Liver (tissue), 9 donors: ENCODE measurements around the gene MLLT3. TPM values are rescaled to one million over a fixed set of nuclear protein-coding genes. Genes with fewer than 3 reads are reported as not detected.

ENCODE experiments used
- DNase-seq: peaks from one replicate; pipeline ENCODE4 v3.0.0-alpha.2; 2017; ENCODE audit warnings: low spot score
- H3K27ac ChIP-seq, 2 donors: one replicate each; pipeline ENCODE4 v1.7.0; 2013; ENCODE audit warnings: inconsistent platforms in 2 of 2, low read length in 2 of 2, control low read depth in 1 of 2, low read depth in 1 of 2, mild to moderate bottlenecking in 1 of 2
- H3K27me3 ChIP-seq, 4 donors: one replicate each; pipeline versions ENCODE4 v1.6.1 to v1.7.0; 2013; ENCODE audit warnings: low read length in 3 of 4, inconsistent platforms in 1 of 4, mild to moderate bottlenecking in 1 of 4, moderate library complexity in 1 of 4; ENCODE audit not compliant: control insufficient read depth in 4 of 4, insufficient read depth in 4 of 4
- H3K36me3 ChIP-seq, 4 donors: one replicate each; pipeline versions ENCODE4 v1.6.1 to v1.7.0; 2013; ENCODE audit warnings: low read length in 3 of 4, mild to moderate bottlenecking in 3 of 4, low read depth in 1 of 4, moderate library complexity in 1 of 4; ENCODE audit not compliant: control insufficient read depth in 4 of 4, insufficient read depth in 3 of 4
- H3K4me1 ChIP-seq, 4 donors: one replicate each; pipeline versions ENCODE4 v1.6.1 to v1.7.0; 2013; ENCODE audit warnings: low read length in 3 of 4, mild to moderate bottlenecking in 3 of 4, moderate library complexity in 1 of 4; ENCODE audit not compliant: control insufficient read depth in 4 of 4, insufficient read depth in 4 of 4
- H3K4me3 ChIP-seq, 3 donors: one replicate each; pipeline versions ENCODE4 v1.6.1 to v1.7.0; 2013; ENCODE audit warnings: low read length in 3 of 3, control low read depth in 1 of 3, low read depth in 1 of 3, mild to moderate bottlenecking in 1 of 3
- H3K9ac ChIP-seq, 2 donors: one replicate each; pipeline ENCODE4 v1.7.0; 2013; ENCODE audit warnings: low read length in 2 of 2, mild to moderate bottlenecking in 2 of 2, moderate library complexity in 2 of 2, control low read depth in 1 of 2, low read depth in 1 of 2
- H3K9me3 ChIP-seq, 4 donors: one replicate each; pipeline versions ENCODE4 v1.6.1 to v1.7.0; 2013; ENCODE audit warnings: low read length in 3 of 4; ENCODE audit not compliant: control insufficient read depth in 4 of 4
- ATF3 ChIP-seq: IDR thresholded peaks from 2 replicates; pipeline ENCODE4 v1.6.1; 2016; ENCODE audit warnings: antibody characterized with exemption
- CTCF ChIP-seq: fragments of 150-350 bp; IDR thresholded peaks from 2 replicates; pipeline ENCODE4 v1.5.1; 2017; ENCODE audit warnings: improper control_type of control experiment, low read depth, low read length; ENCODE audit not compliant: missing input control
- EGR1 ChIP-seq, 2 donors: IDR thresholded peaks; 2 replicates each; pipeline ENCODE4 v1.6.1; 2016 to 2018; ENCODE audit warnings: antibody characterized with exemption in 2 of 2, low read depth in 2 of 2
- FOXA1 ChIP-seq: IDR thresholded peaks from 2 replicates; pipeline ENCODE4 v1.6.1; 2016; ENCODE audit warnings: antibody characterized with exemption
- FOXA2 ChIP-seq: IDR thresholded peaks from 2 replicates; pipeline ENCODE4 v1.6.1; 2016; ENCODE audit warnings: antibody characterized with exemption
- GABPA ChIP-seq, 2 donors: IDR thresholded peaks in 1 of 2; conservative IDR thresholded peaks in 1 of 2; 2 replicates each; pipeline ENCODE4 v1.6.1; 2016; ENCODE audit warnings: antibody characterized with exemption in 2 of 2, mild to moderate bottlenecking in 1 of 2, moderate library complexity in 1 of 2
- HNF4A ChIP-seq, 2 donors: conservative IDR thresholded peaks; 2 replicates each; pipeline ENCODE4 v1.6.1; 2016; ENCODE audit warnings: antibody characterized with exemption in 2 of 2, mild to moderate bottlenecking in 2 of 2
- HNF4G ChIP-seq: IDR thresholded peaks from 2 replicates; pipeline ENCODE4 v1.6.1; 2016; ENCODE audit warnings: antibody characterized with exemption
- JUND ChIP-seq, 2 donors: IDR thresholded peaks; 2 replicates each; pipeline ENCODE4 v1.6.1; 2016; ENCODE audit warnings: antibody characterized with exemption in 2 of 2
- MAX ChIP-seq: IDR thresholded peaks from 2 replicates; pipeline ENCODE4 v1.6.1; 2016; ENCODE audit warnings: antibody characterized with exemption
- NR2F2 ChIP-seq: IDR thresholded peaks from 2 replicates; pipeline ENCODE4 v1.6.1; 2016; ENCODE audit warnings: antibody characterized with exemption
- RAD21 ChIP-seq, 2 donors: IDR thresholded peaks; 2 replicates each; pipeline ENCODE4 v1.6.1; 2016; ENCODE audit warnings: antibody characterized with exemption in 2 of 2, mild to moderate bottlenecking in 2 of 2
- RXRA ChIP-seq, 2 donors: IDR thresholded peaks; 2 replicates each; pipeline ENCODE4 v1.6.1; 2017 to 2018; ENCODE audit warnings: antibody characterized with exemption in 2 of 2, mild to moderate bottlenecking in 1 of 2
- SP1 ChIP-seq: IDR thresholded peaks from 2 replicates; pipeline ENCODE4 v1.6.1; 2018; ENCODE audit warnings: antibody characterized with exemption, mild to moderate bottlenecking
- TAF1 ChIP-seq: conservative IDR thresholded peaks from 2 replicates; pipeline ENCODE4 v1.6.1; 2016; ENCODE audit warnings: antibody characterized with exemption, mild to moderate bottlenecking
- YY1 ChIP-seq: IDR thresholded peaks from 2 replicates; pipeline ENCODE4 v1.6.1; 2016; ENCODE audit warnings: antibody characterized with exemption, mild to moderate bottlenecking
- WGBS: extraction: QIAGEN DNeasy Blood & Tissue Kit; methylation state at CpG from one replicate; pipeline ENCODE4 v1.1.7; 2013; 5-methylcytosine and 5-hydroxymethylcytosine counted together
- polyA plus RNA-seq, 2 donors: library from polyadenylated mRNA; stranded (reverse) in 1 of 2; unstranded in 1 of 2; fragments of 200-250 nt in 1 of 2; fragments of >200 nt in 1 of 2; fragmentation: Nextera tagmentation in 1 of 2; extraction: Ambion mirVana in 1 of 2; gene quantifications; one replicate each; pipeline versions ENCODE4 v1.2.1 to v1.2.3, GENCODE V29; 2013 to 2015
- total RNA-seq, 2 donors: library from RNA; depleted of rRNA; stranded (reverse); fragments of >200 nt; gene quantifications; one replicate each; pipeline ENCODE4 v1.2.3, GENCODE V29; 2014
- TF ChIP-seq, protein P1 (sequence below): IDR thresholded peaks from 2 replicates; pipeline ENCODE4 v1.6.1; 2016; ENCODE audit warnings: antibody characterized with exemption
- TF ChIP-seq, protein P2 (sequence below): IDR thresholded peaks from 2 replicates; pipeline ENCODE4 v1.6.1; 2016; ENCODE audit warnings: antibody characterized with exemption, mild to moderate bottlenecking
- donor health status: healthy.
- donor health status: healthy.
- donor health status: healthy.
- donor health status: healthy.
- donor health status: healthy.

MLLT3 gene
- total and polyA plus RNA-seq, 4 donors: 0.79 to 25.5 (median 1.3) TPM

DNA sequence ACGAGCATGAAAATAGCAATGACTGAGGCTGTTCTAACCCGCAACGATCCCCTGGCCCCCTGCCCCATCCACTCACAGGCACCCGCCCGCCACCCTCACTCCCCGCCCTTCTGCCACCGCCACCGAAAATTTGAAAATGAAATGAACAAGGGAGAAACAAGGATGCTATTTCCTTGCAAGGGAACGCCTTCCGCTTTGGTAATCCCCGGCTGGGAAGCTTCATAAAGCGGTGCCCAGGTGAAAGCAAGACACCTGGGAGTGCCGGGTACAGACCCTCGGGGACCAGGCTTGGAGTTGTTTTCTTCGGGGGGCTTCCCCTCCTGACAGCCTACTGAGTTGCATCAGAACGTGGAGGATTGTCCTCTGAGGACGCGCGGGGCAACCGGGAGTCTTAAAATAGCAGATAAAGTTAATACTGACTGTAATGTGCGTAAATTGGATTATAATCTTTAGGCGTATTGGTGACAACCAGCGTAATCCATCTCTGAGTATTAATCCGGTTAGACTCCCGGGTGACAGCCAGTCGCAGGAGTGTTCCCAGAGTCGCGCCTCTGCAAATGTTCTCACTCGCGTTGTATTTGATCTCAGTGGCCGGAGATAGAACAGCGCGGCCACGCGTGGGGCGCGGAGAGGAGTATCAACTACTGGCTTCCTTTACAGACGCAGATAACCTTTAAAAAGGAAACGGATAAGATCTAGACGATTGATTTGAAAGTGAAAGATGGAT, 885 bp upstream of the MLLT3 start:
- DNase-seq: no peak
- Histone ChIP-seq H3K27me3 (no peaks in the 10 kb centered on the region), H3K9me3 (no peaks in the 10 kb centered on the region), H3K36me3 (no peaks in the 10 kb centered on the region), H3K4me3 (peak overlapping the region; percentile 85 to 91 (median 91)), H3K9ac (no peak overlapping the region), H3K4me1 (peaks cover 1 to 38% (median 26%) of the 10 kb centered on the region in 4 donors), H3K27ac (peak overlapping the region in 1 of 2 donors; percentile 8)
- WGBS: under 1% methylated on average over 40 of the region's 40 CpGs
- TF ChIP-seq NR2F2 (no peak), FOXA2 (no peak), FOXA1 (no peak), ATF3 (no peak), JUND (IDR thresholded peaks at IDR 0.05) (no peak), CTCF (no peak), EGR1 (IDR thresholded peaks at IDR 0.05; ENCODE audit: low read depth in 2 of 2) (no peak), HNF4A (conservative IDR thresholded peaks at IDR 0.05) (no peak), RXRA (IDR thresholded peaks at IDR 0.05) (no peak), GABPA (IDR thresholded peaks at IDR 0.05 in 1 of 2, conservative IDR thresholded peaks at IDR 0.05 in 1 of 2) (no peak), SP1 (no peak), YY1 (no peak), RAD21 (IDR thresholded peaks at IDR 0.05) (no peak), HNF4G (no peak), MAX (no peak), TAF1 (no peak)
- TF ChIP-seq, protein P1, sequence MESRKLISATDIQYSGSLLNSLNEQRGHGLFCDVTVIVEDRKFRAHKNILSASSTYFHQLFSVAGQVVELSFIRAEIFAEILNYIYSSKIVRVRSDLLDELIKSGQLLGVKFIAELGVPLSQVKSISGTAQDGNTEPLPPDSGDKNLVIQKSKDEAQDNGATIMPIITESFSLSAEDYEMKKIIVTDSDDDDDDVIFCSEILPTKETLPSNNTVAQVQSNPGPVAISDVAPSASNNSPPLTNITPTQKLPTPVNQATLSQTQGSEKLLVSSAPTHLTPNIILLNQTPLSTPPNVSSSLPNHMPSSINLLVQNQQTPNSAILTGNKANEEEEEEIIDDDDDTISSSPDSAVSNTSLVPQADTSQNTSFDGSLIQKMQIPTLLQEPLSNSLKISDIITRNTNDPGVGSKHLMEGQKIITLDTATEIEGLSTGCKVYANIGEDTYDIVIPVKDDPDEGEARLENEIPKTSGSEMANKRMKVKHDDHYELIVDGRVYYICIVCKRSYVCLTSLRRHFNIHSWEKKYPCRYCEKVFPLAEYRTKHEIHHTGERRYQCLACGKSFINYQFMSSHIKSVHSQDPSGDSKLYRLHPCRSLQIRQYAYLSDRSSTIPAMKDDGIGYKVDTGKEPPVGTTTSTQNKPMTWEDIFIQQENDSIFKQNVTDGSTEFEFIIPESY: no peak

DNA sequence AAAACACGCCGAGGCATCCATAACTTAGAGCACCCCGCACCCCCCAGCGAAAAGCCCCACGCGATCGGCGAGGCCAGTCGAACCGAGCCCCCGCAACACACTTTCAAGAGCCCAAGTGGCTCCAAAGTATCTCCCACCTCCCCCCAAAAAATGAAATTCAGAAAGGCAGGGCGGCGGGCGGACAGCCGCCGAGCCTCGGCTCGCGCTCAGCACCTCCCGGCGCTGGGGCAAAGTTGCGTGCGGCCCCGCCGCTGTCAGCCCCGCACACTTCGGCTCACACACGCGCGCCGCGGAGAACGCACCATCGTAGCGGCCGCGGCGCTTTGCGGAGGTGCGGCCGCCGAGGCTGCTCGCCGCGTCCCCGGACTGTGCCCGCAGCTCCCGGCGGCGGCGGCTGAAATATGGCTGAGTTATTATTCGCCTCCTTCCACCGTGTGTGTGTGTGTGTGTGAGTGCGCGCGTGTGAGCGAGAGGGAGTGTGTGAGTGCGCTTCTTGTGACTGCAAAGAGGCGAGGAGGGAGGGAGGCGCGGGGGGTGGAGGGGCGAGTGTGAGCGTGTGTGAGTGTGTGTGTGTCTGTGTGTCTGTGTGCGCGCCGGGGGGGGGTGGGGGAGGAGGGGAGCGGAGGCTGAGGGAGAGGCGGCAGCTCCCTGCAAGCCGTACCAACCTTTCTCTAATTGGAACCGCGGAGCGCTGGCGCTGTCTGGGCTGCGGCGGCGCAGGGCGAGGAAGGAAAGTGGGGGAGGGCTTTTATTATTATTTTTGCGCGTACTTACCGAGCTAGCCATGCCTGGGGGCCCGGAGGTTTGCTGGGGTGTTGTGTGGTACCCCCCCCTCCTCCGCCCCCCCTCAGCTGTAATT, 599 bp downstream of the MLLT3 start:
- Histone ChIP-seq H3K4me1 (peaks cover 1 to 38% (median 26%) of the 10 kb centered on the region in 4 donors), H3K27ac (peak overlapping the region; percentile 79 to 82), H3K36me3 (no peaks in the 10 kb centered on the region), H3K9ac (peak overlapping the region; percentile 30 to 50), H3K9me3 (no peaks in the 10 kb centered on the region), H3K27me3 (no peaks in the 10 kb centered on the region), H3K4me3 (peak overlapping the region; percentile 83 to 91 (median 91))
- DNase-seq: peak; percentile 70
- under 1% methylated on average over 82 of the region's 82 CpGs for WGBS
- TF ChIP-seq FOXA1: no peak
- TF ChIP-seq, protein P1: no peak
- no peak for TF ChIP-seq HNF4G
- TF ChIP-seq MAX: no peak
- TF ChIP-seq, protein P2, sequence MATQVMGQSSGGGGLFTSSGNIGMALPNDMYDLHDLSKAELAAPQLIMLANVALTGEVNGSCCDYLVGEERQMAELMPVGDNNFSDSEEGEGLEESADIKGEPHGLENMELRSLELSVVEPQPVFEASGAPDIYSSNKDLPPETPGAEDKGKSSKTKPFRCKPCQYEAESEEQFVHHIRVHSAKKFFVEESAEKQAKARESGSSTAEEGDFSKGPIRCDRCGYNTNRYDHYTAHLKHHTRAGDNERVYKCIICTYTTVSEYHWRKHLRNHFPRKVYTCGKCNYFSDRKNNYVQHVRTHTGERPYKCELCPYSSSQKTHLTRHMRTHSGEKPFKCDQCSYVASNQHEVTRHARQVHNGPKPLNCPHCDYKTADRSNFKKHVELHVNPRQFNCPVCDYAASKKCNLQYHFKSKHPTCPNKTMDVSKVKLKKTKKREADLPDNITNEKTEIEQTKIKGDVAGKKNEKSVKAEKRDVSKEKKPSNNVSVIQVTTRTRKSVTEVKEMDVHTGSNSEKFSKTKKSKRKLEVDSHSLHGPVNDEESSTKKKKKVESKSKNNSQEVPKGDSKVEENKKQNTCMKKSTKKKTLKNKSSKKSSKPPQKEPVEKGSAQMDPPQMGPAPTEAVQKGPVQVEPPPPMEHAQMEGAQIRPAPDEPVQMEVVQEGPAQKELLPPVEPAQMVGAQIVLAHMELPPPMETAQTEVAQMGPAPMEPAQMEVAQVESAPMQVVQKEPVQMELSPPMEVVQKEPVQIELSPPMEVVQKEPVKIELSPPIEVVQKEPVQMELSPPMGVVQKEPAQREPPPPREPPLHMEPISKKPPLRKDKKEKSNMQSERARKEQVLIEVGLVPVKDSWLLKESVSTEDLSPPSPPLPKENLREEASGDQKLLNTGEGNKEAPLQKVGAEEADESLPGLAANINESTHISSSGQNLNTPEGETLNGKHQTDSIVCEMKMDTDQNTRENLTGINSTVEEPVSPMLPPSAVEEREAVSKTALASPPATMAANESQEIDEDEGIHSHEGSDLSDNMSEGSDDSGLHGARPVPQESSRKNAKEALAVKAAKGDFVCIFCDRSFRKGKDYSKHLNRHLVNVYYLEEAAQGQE: no peak
- no peak for TF ChIP-seq JUND (IDR thresholded peaks at IDR 0.05)
- no peak for TF ChIP-seq RAD21 (IDR thresholded peaks at IDR 0.05)
- TF ChIP-seq GABPA (IDR thresholded peaks at IDR 0.05 in 1 of 2, conservative IDR thresholded peaks at IDR 0.05 in 1 of 2): no peak
